Esophagus muscularis mucosa (tissue), 4 donors: Measurements from ENCODE around the gene TXNL4A. TPM values are rescaled to one million over a fixed set of nuclear protein-coding genes. Genes with fewer than 3 reads are reported as not detected.

Source experiments
- DNase-seq: peaks from one replicate; pipeline ENCODE4 v3.0.0-alpha.2; 2017; ENCODE audit errors: extremely low spot score
- H3K27ac ChIP-seq, 4 donors: fragments of 200-600 bp; sonication (generic); replicated peaks in 1 of 4; 1 replicate in 3 of 4; 2 replicates in 1 of 4; pipeline ENCODE4 v1.5.1; 2016 to 2019; ENCODE audit warnings: mild to moderate bottlenecking in 1 of 4
- H3K27me3 ChIP-seq, 4 donors: fragments of 200-600 bp; sonication (generic); one replicate each; pipeline versions ENCODE4 v1.5.1 to v1.6.0; 2016 to 2019
- H3K36me3 ChIP-seq, 4 donors: fragments of 200-600 bp; sonication (generic); one replicate each; pipeline ENCODE4 v1.5.1; 2016 to 2019
- H3K4me1 ChIP-seq, 4 donors: fragments of 200-600 bp; sonication (generic); one replicate each; pipeline ENCODE4 v1.5.1; 2016 to 2019
- H3K4me3 ChIP-seq, 4 donors: fragments of 200-600 bp; sonication (generic); 1 replicate in 2 of 4; 2 replicates in 2 of 4; pipeline ENCODE4 v1.5.1; 2016 to 2019; ENCODE audit warnings: mild to moderate bottlenecking in 4 of 4, moderate library complexity in 1 of 4
- H3K9me3 ChIP-seq, 4 donors: fragments of 200-600 bp; sonication (generic); 1 replicate in 3 of 4; 2 replicates in 1 of 4; pipeline ENCODE4 v1.5.1; 2016 to 2019
- EP300 ChIP-seq: sonication (generic); formaldehyde crosslinking; IDR thresholded peaks from one replicate; pipeline ENCODE4 v1.6.1; 2017; ENCODE audit warnings: antibody characterized with exemption
- POLR2A ChIP-seq: fragments of 450-650 bp; IDR thresholded peaks from one replicate; pipeline ENCODE4 v1.6.1; 2017; ENCODE audit warnings: antibody characterized with exemption, moderate library complexity, mild to moderate bottlenecking, low read depth
- POLR2AphosphoS5 ChIP-seq, 2 donors: sonication (generic); formaldehyde crosslinking; IDR thresholded peaks; one replicate each; pipeline ENCODE4 v1.6.1; 2017; ENCODE audit warnings: antibody characterized with exemption in 2 of 2
- WGBS: methylation state at CpG from one replicate; pipeline ENCODE4 v1.1.5; 2018; 5-methylcytosine and 5-hydroxymethylcytosine counted together
- intact Hi-C: fragments of 100-400 bp; cut with DNase I; formaldehyde crosslinking; loops from one replicate; pipeline ENCODE4 v1.15.1; 2023
- total RNA-seq, 4 donors: library from RNA; depleted of rRNA; stranded (reverse); fragments of >200 nt; gene quantifications; one replicate each; pipeline versions ENCODE4 v1.1.0 to v1.2.1, GENCODE V29; 2016
- TF ChIP-seq, protein P1 (sequence below), 3 experiments: fragments of 200-600 bp in 2 of 3; fragments of 450-650 bp in 1 of 3; sonication (generic) in 2 of 3; IDR thresholded peaks; one replicate each; pipeline ENCODE4 v1.5.1; 2017 to 2019; ENCODE audit warnings: antibody characterized with exemption in 3 of 3, mild to moderate bottlenecking in 2 of 3, moderate library complexity in 1 of 3

The TXNL4A gene
- total RNA-seq, 4 donors from 2014 or later = 21.6 to 44.9 (median 38.9) TPM

DNA sequence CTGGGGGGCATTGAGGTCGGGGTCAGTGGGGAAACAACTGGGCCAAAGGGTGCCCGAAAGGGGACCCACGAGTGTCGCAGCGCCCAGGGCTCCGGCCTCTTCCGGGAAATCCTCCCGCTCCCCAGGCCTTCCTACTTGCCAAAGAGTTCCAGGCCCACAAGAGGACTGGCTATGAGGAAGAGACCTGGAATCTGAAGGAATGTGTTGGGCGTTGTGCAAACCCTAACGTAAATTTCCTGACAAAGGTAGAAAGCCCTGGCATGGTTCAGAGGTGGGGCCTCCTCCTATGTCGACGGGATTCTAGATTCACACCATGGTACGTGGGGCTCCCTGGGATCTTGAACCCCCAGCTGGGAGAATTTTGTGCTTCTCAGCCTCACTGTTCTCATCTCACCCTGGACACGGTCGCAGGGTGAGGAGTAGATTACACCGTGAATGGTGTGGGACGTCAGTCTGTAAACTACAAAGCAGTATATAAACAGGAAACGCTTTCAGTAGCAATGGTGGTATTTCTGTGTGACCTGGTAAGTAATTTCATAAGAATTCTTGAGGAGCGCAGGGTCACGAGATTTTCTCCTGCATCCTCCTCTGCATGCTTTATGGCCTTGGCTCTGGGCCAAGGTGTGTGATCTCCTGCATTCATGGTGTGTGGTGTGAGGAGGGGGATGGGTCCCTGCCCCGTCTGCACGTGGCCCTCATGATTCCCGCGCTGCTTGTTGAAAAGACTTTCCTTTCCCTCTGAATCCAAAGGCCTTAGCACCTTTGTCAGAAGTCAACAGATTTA lies 23.1 kb downstream of the TXNL4A start:
- no peak for TF ChIP-seq EP300
- no peak for TF ChIP-seq POLR2AphosphoS5 (IDR thresholded peaks at IDR 0.05)
- TF ChIP-seq, protein P1, sequence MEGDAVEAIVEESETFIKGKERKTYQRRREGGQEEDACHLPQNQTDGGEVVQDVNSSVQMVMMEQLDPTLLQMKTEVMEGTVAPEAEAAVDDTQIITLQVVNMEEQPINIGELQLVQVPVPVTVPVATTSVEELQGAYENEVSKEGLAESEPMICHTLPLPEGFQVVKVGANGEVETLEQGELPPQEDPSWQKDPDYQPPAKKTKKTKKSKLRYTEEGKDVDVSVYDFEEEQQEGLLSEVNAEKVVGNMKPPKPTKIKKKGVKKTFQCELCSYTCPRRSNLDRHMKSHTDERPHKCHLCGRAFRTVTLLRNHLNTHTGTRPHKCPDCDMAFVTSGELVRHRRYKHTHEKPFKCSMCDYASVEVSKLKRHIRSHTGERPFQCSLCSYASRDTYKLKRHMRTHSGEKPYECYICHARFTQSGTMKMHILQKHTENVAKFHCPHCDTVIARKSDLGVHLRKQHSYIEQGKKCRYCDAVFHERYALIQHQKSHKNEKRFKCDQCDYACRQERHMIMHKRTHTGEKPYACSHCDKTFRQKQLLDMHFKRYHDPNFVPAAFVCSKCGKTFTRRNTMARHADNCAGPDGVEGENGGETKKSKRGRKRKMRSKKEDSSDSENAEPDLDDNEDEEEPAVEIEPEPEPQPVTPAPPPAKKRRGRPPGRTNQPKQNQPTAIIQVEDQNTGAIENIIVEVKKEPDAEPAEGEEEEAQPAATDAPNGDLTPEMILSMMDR (IDR thresholded peaks at IDR 0.05) = no peak
- no peak for TF ChIP-seq POLR2A
- no peak for DNase-seq
- peaks cover 0 to 14% (median 2%) of the 10 kb centered on the region in 4 donors for H3K27me3 ChIP-seq
- peaks cover under 1 to 18% (median 10%) of the 10 kb centered on the region in 4 donors for H3K36me3 ChIP-seq
- peaks cover 11 to 20% (median 19%) of the 10 kb centered on the region in 4 donors for H3K4me1 ChIP-seq
- H3K9me3 ChIP-seq = no peaks in the 10 kb centered on the region
- peak overlapping the region; percentile 66 to 85 (median 69) for H3K4me3 ChIP-seq
- WGBS = 30% methylated on average over 21 of the region's 24 CpGs
- peak overlapping the region; percentile 69 to 81 (median 72) for H3K27ac ChIP-seq
- intact Hi-C loops = no loop called here

GRCh38 chr18:79964330-79965118 lies 23.8 kb downstream of the TXNL4A start, which contains the start of gene HSBP1L1:
Gene HSBP1L1, plus strand, starts transcription at chr18:79964643. Its CDS starts 93 bp downstream, at chr18:79964736.
- TF ChIP-seq POLR2A = no peak
- peak in 1 of 2 donors; percentile 6 for TF ChIP-seq POLR2AphosphoS5 (IDR thresholded peaks at IDR 0.05)
- TF ChIP-seq EP300 = no peak
- TF ChIP-seq, protein P1 (IDR thresholded peaks at IDR 0.05) = peak; percentile 22 to 50 (median 29)
- H3K27me3 ChIP-seq = peaks cover 0 to 14% (median 2%) of the 10 kb centered on the region in 4 donors
- H3K9me3 ChIP-seq = no peaks in the 10 kb centered on the region
- intact Hi-C loops = no loop called here
- peaks cover 0 to 12% (median 5%) of the 10 kb centered on the region in 4 donors for H3K36me3 ChIP-seq
- H3K27ac ChIP-seq = peak within 1 kb of the TSS; percentile 69 to 81 (median 72)
- H3K4me3 ChIP-seq = peak within 1 kb of the TSS; percentile 66 to 85 (median 69)
- no peak for DNase-seq
- WGBS = 5% methylated on average over 19 of the region's 73 CpGs
- peaks cover 11 to 20% (median 19%) of the 10 kb centered on the region in 4 donors for H3K4me1 ChIP-seq

GRCh38 chr18:79963658-79964329 lies 24.6 kb downstream of the TXNL4A start:
- peaks cover 0 to 22% (median 2%) of the 10 kb centered on the region in 4 donors for H3K27me3 ChIP-seq
- intact Hi-C loops = no loop called here
- TF ChIP-seq POLR2AphosphoS5 (IDR thresholded peaks at IDR 0.05) (no peak), POLR2A (no peak), EP300 (no peak)
- TF ChIP-seq, protein P1 (IDR thresholded peaks at IDR 0.05) = no peak
- H3K4me3 ChIP-seq = peak overlapping the region; percentile 66 to 85 (median 69)
- H3K36me3 ChIP-seq = peaks cover 0 to 12% (median 4%) of the 10 kb centered on the region in 4 donors
- no peaks in the 10 kb centered on the region for H3K9me3 ChIP-seq
- WGBS = 95% methylated on average over 11 of the region's 30 CpGs
- DNase-seq = no peak
- peaks cover 11 to 20% (median 19%) of the 10 kb centered on the region in 4 donors for H3K4me1 ChIP-seq
- H3K27ac ChIP-seq = peak overlapping the region in 3 of 4 donors; percentile 70 to 81 (median 74)

DNA sequence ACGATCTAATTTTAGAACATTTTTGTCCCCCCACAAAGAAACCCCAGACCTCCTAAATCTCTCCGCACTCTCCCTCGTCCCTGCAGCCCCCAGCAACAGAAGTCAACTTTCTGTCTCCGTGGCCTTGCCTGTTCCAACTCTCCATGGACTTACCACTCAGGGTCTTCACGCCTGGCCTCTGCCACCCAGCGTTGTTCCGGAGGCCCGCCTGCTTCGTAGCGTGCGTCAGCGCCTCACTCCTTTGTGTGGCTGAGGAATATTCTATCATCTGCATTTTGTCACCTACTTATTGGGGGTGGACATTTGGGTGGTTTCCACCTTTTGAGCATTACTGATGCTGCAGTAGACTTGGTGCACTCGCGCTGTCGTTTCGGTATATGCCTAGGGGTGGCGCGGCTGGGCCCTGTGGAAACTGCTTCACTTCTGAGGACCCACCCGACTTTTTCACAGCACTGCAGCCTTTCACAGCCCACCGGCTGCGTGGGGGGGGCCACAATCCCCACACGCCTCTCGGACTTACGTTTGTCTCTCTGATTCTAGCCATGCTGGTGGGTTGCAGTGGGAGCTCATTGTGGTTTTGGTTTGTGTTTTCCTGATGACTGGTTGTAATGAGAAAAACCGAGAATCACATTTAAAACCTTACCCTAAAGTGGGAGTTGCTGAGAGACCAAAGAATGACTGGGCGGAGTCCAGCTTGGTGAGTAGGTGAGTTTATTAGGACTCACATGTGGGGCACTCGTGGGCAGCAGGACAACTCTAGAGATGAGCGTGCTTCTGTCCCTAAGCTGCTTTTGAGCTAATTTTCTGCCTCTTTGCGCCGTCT lies 25.3 kb downstream of the TXNL4A start:
- no peaks in the 10 kb centered on the region for H3K9me3 ChIP-seq
- H3K27ac ChIP-seq = no peak overlapping the region
- intact Hi-C loops = no loop called here
- DNase-seq = no peak
- TF ChIP-seq, protein P1 (IDR thresholded peaks at IDR 0.05) = no peak
- no peak for TF ChIP-seq POLR2A
- peaks cover 11 to 20% (median 19%) of the 10 kb centered on the region in 4 donors for H3K4me1 ChIP-seq
- peaks cover 0 to 26% (median 2%) of the 10 kb centered on the region in 4 donors for H3K27me3 ChIP-seq
- 92% methylated on average over 30 of the region's 30 CpGs for WGBS
- no peak overlapping the region for H3K4me3 ChIP-seq
- peaks cover 0 to 7% (median 3%) of the 10 kb centered on the region in 4 donors for H3K36me3 ChIP-seq
